HCT116 (cell line): ENCODE results near the gene FIBP. TPM values are rescaled to one million over a fixed set of nuclear protein-coding genes. Genes with fewer than 3 reads are reported as not detected.

Source experiments
- ATAC-seq: fragments of 200-7000 bp; cut with Tn5 transposase; 2 replicates; pipeline ENCODE4 v1.9.1; 2020; ENCODE audit warnings: mild to moderate bottlenecking, moderate library complexity
- BruUV-seq: library from RNA; stranded (reverse); fragments of 400-500 nt; replicated peaks from 2 replicates; lab custom pipeline; 2021; lab: Mats Ljungman, UMichigan
- CTCF ChIA-PET: fragments of 300-600 bp; sonication (Branson Sonifier 250); formaldehyde crosslinking; loops from one replicate; lab custom pipeline; 2021; ENCODE audit warnings: antibody characterized with exemption; lab: Charles Lee
- POLR2A ChIA-PET: fragments of 300-600, 350-600 bp; sonication (Branson Sonifier 250); formaldehyde crosslinking; loops from one replicate; lab custom pipeline; 2021; ENCODE audit warnings: antibody characterized with exemption; lab: Charles Lee
- RAD21 ChIA-PET, 2 experiments: fragments of 300-600 bp; sonication (Branson Sonifier 250); formaldehyde crosslinking; loops; one replicate each; lab custom pipeline; 2023; ENCODE audit warnings: low total read pairs in 2 of 2; ENCODE audit not compliant: uncharacterized antibody in 2 of 2, unreplicated experiment in 2 of 2, low non-redundant PET in 1 of 2; lab: Charles Lee
- DNase-seq: peaks from one replicate; pipeline ENCODE4 v3.0.0-alpha.2; 2010; ENCODE audit warnings: low read depth, low spot score
- H2AFZ ChIP-seq: fragments of 200-600 bp; shearing (Covaris generic), sonication (generic); 2 replicates; pipeline ENCODE4 v1.6.1; 2017; ENCODE audit warnings: low read depth, mixed run types, mixed read lengths, antibody characterized with exemption, low read length; ENCODE audit not compliant: poor library complexity, severe bottlenecking
- H3K27ac ChIP-seq: 2 replicates; pipeline ENCODE4 v1.5.1; 2012; ENCODE audit warnings: low read depth, low read length
- H3K27me3 ChIP-seq: fragments of 200-600 bp; sonication (generic); 2 replicates; pipeline ENCODE4 v1.6.1; 2016; ENCODE audit warnings: mixed run types, low read length, mixed read lengths; ENCODE audit not compliant: insufficient read depth
- H3K36me3 ChIP-seq, 2 experiments: fragments of 200-500 bp in 1 of 2; fragments of 200-600 bp in 1 of 2; sonication (Bioruptor generic) in 1 of 2; sonication (generic) in 1 of 2; 2 replicates each; pipeline versions ENCODE4 v1.5.1 to v1.6.1; 2014 to 2016; ENCODE audit warnings: low read length in 2 of 2, inconsistent platforms in 1 of 2, mixed read lengths in 1 of 2, mixed run types in 1 of 2; ENCODE audit not compliant: insufficient read depth in 2 of 2, control insufficient read depth in 1 of 2
- H3K4me1 ChIP-seq, 2 experiments: fragments of 200-600 bp in 1 of 2; sonication (generic) in 1 of 2; 2 replicates each; pipeline versions ENCODE4 v1.5.1 to v1.6.1; 2012 to 2017; ENCODE audit warnings: low read length in 2 of 2, inconsistent platforms in 1 of 2, mild to moderate bottlenecking in 1 of 2, mixed read lengths in 1 of 2, mixed run types in 1 of 2, moderate library complexity in 1 of 2; ENCODE audit not compliant: insufficient read depth in 2 of 2, control insufficient read depth in 1 of 2
- H3K4me2 ChIP-seq: fragments of 200-600 bp; sonication (generic); 2 replicates; pipeline ENCODE4 v1.6.1; 2017; ENCODE audit warnings: mixed run types, low read length, mixed read lengths
- H3K4me3 ChIP-seq, 2 experiments: fragments of 200-600 bp in 1 of 2; sonication (generic) in 1 of 2; replicated peaks in 1 of 2; 2 replicates each; pipeline ENCODE4 v1.5.1; 2011 to 2016; ENCODE audit warnings: low read length in 2 of 2, control low read depth in 1 of 2, low read depth in 1 of 2, mild to moderate bottlenecking in 1 of 2, mixed read lengths in 1 of 2, mixed run types in 1 of 2
- H3K79me2 ChIP-seq: fragments of 200-600 bp; sonication (generic); 2 replicates; pipeline ENCODE4 v1.6.1; 2017; ENCODE audit warnings: mild to moderate bottlenecking, mixed run types, low read length, moderate library complexity, mixed read lengths; ENCODE audit not compliant: insufficient read depth
- H3K9ac ChIP-seq: fragments of 200-600 bp; sonication (generic); 2 replicates; pipeline ENCODE4 v1.6.1; 2016; ENCODE audit warnings: low read length, mixed read lengths
- H3K9me2 ChIP-seq: fragments of 200-600 bp; sonication (generic), shearing (Covaris generic); 2 replicates; pipeline ENCODE4 v1.6.1; 2017; ENCODE audit warnings: mixed run types, mild to moderate bottlenecking, moderate library complexity; ENCODE audit not compliant: insufficient read depth
- H3K9me3 ChIP-seq, 2 experiments: fragments of 200-500 bp in 1 of 2; fragments of 200-600 bp in 1 of 2; sonication (Bioruptor generic) in 1 of 2; sonication (generic) in 1 of 2; 2 replicates each; pipeline ENCODE4 v1.6.1; 2014 to 2017; ENCODE audit warnings: low read length in 2 of 2, mixed read lengths in 2 of 2, inconsistent platforms in 1 of 2, low read depth in 1 of 2, mild to moderate bottlenecking in 1 of 2, mixed run types in 1 of 2, moderate library complexity in 1 of 2; ENCODE audit not compliant: control insufficient read depth in 1 of 2, insufficient read depth in 1 of 2
- H4K20me1 ChIP-seq: fragments of 200-600 bp; sonication (generic), shearing (Covaris generic); 2 replicates; pipeline ENCODE4 v1.6.1; 2017; ENCODE audit warnings: mixed run types, mild to moderate bottlenecking, moderate library complexity; ENCODE audit not compliant: insufficient read depth
- intact Hi-C: fragments of 100-400 bp; cut with micrococcal nuclease; formaldehyde crosslinking; loops from 2 replicates; pipeline ENCODE4 v1.10.0; 2022
- total RNA-seq: library from RNA; stranded (reverse); gene quantifications from one replicate; pipeline ENCODE4 v1.2.1, GENCODE V29; 2021; ENCODE audit not compliant: unreplicated experiment
- TF ChIP-seq, protein P1 (sequence below): IDR thresholded peaks from 2 replicates; pipeline ENCODE4 v1.6.1; 2012
- TF ChIP-seq, protein P2 (sequence below), 3 experiments: fragments of 200-600 bp in 1 of 3; sonication (generic) in 1 of 3; IDR thresholded peaks in 2 of 3; conservative IDR thresholded peaks in 1 of 3; 2 replicates each; pipeline ENCODE4 v1.5.1; 2012 to 2017; ENCODE audit warnings: low read depth in 2 of 3, low read length in 2 of 3, antibody characterized with exemption in 1 of 3, borderline replicate concordance in 1 of 3, control low read depth in 1 of 3, mild to moderate bottlenecking in 1 of 3, mixed read lengths in 1 of 3, mixed run types in 1 of 3, moderate library complexity in 1 of 3; ENCODE audit not compliant: insufficient read depth in 1 of 3

The FIBP gene
- total RNA-seq, 1 experiment from 2014 or later = 96.0 TPM

DNA sequence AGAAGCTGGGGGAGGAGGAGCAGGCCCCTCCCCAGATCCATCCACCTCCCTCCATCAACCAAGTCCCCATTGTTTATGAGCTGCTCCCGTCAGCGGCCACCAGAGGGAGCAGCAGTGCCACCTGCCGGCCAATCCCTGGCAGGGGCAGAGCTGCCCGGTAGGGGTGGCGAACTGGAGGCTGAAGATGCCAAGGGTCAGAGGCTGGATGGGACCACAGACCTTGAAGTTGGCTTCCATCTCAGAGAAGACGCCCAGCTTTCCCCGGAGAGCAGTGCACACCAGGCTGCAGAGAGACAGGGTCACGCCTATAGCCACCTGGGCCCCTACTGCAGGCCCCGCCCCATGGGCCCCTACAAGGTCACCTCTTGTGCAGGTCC lies 3.6 kb downstream of the FIBP start:
- Histone ChIP-seq H3K9ac (no peak overlapping the region), H3K9me3 (no peaks in the 10 kb centered on the region), H3K36me3 (peaks cover 14 to 50% of the 10 kb centered on the region in 2 experiments), H2AFZ (no peak overlapping the region), H3K4me2 (peak overlapping the region; percentile 14; the same call in 1 of the 2 replicates), H3K27me3 (no peaks in the 10 kb centered on the region), H3K4me1 (peaks cover 10 to 38% of the 10 kb centered on the region in 2 experiments), H3K4me3 (no peak overlapping the region), H4K20me1 (no peaks in the 10 kb centered on the region), H3K9me2 (no peaks in the 10 kb centered on the region), H3K27ac (no peak overlapping the region; the same call in 1 of the 2 replicates), H3K79me2 (peaks cover 39% of the 10 kb centered on the region)
- no TSS peak for BruUV-seq
- ATAC-seq (peak; percentile 56), DNase-seq (no peak)
- intact Hi-C loops = loop anchor here (1.0 kb wide), 2 partner anchors 105 to 173 kb away; no protein-coding TSS in a partner anchor
- ChIA-PET POLR2A (interaction anchor here (0.8 to 1.6 kb wide), 8 partner anchors 9 to 173 kb away, joined by 3 to 9 read pairs (median 4); partner anchors contain the start of genes CFL1 and KAT5), RAD21 (interaction anchor here in 1 of 2 experiments (0.6 to 1.3 kb wide), 4 partner anchors 57 to 173 kb away, joined by 3 to 4 read pairs (median 3); partner anchors contain the start of gene KAT5), CTCF (interaction anchor here (1.0 to 3.1 kb wide), 25 partner anchors 11 to 270 kb away, joined by 3 to 38 read pairs (median 5); partner anchors contain the start of genes AP5B1, FOSL1, KAT5 and MUS81)
- TF ChIP-seq, protein P1, sequence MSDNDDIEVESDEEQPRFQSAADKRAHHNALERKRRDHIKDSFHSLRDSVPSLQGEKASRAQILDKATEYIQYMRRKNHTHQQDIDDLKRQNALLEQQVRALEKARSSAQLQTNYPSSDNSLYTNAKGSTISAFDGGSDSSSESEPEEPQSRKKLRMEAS = no peak
- TF ChIP-seq, protein P2, sequence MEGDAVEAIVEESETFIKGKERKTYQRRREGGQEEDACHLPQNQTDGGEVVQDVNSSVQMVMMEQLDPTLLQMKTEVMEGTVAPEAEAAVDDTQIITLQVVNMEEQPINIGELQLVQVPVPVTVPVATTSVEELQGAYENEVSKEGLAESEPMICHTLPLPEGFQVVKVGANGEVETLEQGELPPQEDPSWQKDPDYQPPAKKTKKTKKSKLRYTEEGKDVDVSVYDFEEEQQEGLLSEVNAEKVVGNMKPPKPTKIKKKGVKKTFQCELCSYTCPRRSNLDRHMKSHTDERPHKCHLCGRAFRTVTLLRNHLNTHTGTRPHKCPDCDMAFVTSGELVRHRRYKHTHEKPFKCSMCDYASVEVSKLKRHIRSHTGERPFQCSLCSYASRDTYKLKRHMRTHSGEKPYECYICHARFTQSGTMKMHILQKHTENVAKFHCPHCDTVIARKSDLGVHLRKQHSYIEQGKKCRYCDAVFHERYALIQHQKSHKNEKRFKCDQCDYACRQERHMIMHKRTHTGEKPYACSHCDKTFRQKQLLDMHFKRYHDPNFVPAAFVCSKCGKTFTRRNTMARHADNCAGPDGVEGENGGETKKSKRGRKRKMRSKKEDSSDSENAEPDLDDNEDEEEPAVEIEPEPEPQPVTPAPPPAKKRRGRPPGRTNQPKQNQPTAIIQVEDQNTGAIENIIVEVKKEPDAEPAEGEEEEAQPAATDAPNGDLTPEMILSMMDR (IDR thresholded peaks at IDR 0.05 in 2 of 3, conservative IDR thresholded peaks at IDR 0.05 in 1 of 3; ENCODE audit: borderline replicate concordance in 1 of 3, insufficient read depth in 1 of 3, low read depth in 2 of 3, low read length in 2 of 3) = peak in 2 of 3 experiments; percentile 100; a peak in 4 of 6 replicates
